GM19025 (cell line): ENCODE data around the gene PPP2R5D.

Source experiments
- ATAC-seq: cut with Tn5 transposase; IDR thresholded peaks from one replicate; pipeline ENCODE4 v1.9.1; 2021; ENCODE audit warnings: mild to moderate bottlenecking, low read depth, moderate library complexity; ENCODE audit not compliant: unreplicated experiment

The PPP2R5D gene

DNA sequence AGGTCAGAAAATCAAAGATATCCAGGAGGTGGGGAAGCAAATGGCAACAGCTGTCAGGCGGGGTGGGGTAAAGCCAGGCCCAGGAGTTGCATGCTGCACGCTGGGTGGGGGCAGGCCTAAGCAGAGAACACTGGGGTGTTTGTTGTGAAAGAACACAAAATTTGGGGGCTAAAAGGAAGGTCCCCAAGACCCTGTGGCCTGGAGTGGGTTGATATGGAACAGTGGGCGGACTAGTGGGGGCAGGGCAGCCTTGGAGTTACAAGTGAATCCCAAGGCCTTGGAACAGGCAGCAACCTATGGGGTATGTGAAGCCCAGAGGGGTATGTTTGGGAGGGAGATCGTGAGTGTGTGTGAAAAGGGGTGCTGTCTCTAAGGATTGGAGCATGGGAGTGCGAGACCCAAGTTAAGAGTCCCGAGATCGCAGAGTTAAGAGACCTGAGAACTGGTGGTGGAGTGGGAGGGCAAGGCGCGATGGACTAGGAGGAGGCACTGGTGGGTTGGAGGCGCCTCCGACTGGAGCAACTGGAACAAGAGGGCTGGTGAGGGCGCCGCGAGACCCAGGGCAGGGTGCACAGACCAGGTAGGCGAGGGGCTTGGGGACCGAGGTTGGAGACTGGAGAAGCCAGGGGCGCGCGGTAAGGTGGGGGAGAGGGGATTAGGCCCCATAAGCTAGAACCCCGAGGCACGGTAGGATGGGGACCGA is 68.6 kb downstream of the PPP2R5D start:
- no peak for ATAC-seq

DNA sequence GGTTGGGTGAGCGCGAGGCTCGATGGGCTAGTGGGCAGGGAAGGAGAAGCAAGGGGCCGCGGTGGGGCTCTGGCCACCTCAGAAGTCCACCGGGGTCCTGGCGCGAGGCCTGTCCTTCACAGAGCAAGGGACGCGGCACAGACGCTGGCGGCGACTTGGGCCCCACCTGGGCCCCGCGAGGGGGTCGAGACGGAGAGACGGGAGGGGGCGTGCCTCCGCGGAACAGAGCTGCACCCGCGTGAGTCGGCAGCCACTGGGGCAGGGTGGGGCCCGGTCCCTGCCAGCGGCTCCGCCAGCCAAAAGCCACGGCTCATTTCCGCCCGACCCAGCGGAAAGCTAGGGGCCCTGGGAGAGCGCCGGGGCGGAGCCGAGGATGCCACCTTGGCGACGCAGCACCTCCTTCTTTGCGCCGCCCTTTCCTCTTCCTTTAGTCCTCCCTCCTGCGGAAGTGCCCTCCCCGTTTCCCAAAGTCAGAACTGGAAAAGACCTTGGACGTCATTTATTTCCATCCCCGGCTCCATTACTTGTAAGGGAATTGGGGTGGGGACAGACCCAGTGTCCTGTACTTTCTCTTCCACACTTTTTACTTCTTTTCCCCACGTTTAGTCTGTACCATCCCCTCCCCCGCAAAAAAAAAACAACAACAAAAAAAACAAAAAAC is 69.3 kb downstream of the PPP2R5D start, which contains the start of gene CUL7:
Gene CUL7 (minus strand): TSS at position 307 of the 661 bp plus-strand sequence. CDS start 1,063 bp downstream, outside the sequence.
- peak; percentile 93 for ATAC-seq

DNA sequence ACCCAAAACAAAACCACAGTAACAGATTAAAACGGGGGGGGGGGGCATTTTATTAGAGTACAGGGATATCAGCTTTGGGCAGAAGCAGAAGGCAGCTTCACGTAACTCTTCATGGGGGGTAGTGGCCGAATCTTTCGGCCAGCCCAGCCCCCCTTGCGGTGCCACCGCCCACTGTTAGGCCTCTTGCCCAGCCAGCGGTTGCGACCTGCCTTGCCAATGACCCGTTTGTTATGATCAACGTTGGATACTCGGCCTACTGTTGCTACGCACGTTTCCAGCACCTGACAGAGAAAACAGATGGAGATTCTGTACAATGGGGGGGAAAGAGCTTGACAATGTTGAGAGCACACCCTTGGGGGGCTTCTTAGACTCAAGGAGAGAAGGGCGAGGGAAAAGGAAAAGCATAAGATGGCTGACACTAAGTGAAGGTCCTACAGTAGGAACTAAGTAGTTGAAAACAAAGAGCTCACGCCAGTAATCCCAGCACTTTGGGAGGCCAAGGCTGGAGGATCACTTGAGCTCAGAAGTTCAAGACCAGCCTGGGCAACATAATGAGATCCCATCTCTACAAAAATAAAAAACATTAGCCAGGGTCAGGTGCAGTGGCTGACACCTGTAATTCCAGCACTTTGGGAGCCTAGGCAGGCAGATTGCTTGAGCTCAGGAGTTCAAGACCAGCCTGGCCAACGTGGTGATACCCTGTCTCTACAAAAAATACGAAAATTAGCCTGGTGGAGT is 70.0 kb downstream of the PPP2R5D start:
- no peak for ATAC-seq

DNA sequence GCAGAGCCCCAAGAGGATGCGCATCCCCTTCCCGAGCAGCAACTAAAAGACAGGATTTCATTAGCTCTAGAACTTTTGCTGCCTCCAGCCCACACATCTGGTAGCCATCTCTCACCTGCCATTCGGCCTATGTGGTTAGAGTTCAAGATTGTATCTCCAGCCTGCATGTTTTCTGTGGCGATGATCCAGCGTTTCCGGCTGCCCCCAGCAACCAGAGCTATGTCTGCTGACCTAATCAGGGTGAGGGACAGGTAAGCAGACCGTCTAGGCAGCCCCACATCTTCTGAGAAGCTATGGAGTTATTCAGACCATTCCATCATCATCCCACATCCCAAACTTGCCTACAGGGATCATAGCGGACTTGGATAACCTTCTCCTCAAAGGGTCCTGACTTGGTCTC is 71.6 kb downstream of the PPP2R5D start:
- no peak for ATAC-seq

DNA sequence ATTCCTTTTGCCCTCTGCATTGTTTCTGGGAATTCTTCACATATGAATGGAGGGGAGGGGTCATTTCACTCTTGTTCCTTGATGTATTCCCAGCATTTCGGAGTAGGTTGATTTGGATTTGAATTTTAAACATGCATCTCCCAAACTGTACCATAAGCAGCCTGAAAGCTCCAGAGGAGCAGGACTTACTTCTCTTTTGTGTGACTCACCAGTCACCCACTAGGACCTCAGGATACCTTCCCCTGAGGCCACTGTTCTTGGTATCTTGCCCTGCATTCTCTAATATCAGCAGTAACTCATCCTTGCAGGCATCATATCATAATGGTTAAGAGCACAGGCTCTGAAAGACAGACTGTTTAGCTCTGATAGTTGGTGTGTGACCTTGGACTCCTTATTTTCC is 74.2 kb downstream of the PPP2R5D start:
- no peak for ATAC-seq

DNA sequence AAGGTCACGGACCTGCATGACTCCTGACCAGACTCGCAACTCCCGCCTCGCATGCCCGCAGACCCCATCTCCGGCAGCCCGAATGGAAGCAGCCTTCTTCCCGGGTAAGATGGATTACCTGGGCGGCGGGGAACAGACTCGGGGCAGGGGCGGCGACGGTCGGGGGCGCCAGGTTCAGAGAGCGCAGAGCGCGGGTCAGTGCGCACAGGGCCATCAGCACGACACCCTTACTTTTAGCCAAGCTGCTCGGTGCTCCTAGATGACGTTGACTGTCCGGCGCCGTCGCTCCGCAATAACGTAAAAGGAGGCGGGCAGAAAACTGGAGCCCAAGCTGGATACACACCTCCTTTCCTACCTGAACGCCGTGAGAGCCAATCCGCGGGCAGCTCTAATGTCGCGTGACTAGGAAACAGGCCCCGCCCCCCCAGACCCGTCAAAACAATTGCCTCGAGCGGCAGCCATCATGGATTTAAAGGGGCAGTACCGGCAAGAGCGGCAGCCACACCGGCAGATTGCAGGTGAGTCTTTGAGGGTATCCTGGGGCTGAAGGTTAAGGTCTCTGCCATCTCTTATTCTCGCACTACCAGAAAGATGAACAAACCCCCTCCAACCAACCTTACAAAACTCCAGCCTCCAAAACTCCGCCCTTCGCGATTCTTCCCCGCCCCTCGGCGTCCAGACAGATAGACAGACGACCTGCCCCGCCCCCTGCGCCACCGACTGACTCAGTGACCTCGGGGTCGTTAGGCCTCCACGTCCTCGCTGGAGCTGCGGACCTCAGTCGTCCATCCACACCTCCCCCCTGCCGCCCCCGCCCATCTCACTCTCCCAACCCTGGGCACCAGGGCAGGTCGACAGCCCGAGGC is 75.0 kb downstream of the PPP2R5D start, which contains the start of the genes KLC4 and MRPL2:
Gene KLC4 (plus strand): TSS at position 464 of the 866 bp plus-strand sequence. CDS start 1,705 bp downstream, outside the sequence.
Gene MRPL2 (minus strand): TSS at position 267 of the 866 bp plus-strand sequence. CDS start 53 bp downstream, at position 214.
- ATAC-seq, result peak; percentile 84

DNA sequence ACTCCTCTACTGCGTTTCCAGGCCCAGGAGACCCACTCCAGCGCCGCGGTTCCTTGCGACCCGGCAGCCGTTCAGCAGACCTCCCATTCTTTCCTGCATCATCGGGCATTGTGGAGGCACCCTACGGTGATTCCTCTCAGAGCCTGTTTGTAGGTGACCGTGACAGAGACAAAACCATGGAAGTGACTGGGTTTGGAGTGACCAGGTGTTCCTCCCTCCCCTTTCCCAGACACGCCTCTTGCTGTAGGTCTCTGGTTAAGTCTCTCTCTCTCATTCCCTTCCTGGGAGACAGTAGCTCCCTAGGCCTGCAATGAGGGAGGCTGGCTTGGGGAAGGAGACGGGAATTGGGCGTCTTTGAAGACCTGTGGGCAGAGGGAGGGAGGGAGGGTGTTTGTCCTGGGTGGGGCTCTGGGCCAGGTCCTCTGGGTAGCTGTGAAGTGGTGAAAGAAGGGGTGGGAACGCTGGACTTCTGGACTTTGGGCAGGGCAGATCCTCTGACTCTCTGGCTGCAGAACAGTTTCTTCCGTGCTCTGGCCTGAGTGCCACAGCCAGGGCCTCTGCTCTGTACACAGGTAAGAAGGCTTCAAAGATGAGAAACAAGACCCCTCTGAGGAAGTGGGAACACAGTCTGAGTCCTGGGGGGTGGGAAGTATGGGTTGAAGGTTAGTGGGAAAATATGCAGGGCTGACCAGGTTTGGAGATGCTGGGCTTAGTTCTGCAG is 75.8 kb downstream of the PPP2R5D start:
- no peak for ATAC-seq

DNA sequence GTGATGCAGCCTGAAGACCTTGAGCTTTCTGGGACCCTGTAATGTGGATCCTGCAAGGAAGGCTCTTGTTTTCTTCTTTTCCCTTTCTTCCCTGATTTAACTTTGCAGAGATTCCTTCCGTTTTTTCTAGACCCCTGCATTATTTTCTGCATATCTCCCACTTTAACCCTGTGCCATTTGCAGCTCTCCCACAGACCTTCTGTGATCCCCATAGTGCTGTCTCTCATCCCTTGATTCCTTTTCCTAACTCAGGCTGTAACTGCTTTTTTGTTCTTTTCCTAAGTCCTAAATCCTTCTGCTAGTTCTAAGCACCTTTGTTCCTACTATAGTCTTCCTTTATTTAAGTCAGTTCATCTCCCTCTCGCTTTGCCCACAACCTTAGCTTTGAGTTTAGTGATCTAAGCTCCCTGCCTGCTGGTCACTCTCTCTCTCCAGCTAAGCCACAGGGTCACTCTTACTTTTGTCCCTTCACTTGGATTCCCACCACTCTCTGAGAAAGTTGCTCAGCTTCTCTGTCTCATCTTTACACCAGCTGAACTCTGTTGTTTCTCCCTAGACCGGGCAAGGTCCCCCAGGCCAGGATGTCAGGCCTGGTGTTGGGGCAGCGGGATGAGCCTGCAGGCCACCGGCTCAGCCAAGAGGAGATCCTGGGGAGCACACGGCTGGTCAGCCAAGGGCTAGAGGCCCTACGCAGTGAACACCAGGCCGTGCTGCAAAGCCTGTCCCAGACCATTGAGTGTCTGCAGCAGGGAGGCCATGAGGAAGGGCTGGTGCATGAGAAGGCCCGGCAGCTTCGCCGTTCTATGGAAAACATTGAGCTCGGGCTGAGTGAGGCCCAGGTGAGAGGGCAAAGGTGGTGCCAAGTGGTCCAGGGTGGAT is 76.6 kb downstream of the PPP2R5D start:
- ATAC-seq, result no peak

DNA sequence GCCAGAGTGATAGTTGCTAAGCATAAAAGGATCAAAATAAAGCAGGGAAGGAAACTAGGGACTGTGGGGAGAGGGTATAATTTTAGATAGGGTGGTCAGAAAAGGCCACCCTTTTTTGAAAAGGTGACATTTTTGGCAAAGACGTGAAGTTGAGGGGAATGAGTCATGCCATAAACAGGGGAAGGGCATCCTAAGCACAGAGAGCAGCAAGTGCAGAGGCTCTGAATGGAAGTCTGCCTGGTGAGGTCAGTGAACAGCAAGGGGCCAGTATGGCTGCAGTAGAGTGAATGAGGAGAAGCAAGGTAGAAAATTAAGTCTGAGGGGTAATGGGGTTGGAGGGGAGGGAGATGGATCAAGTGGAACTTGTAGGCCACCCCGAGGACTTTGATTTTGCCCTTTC is 77.5 kb downstream of the PPP2R5D start:
- ATAC-seq, result no peak
